ENCODE measurements around the gene RAB44.
A peak's percentile ranks its signal among the peaks of the same experiment; 100 is the strongest.

Gene RAB44

DNA sequence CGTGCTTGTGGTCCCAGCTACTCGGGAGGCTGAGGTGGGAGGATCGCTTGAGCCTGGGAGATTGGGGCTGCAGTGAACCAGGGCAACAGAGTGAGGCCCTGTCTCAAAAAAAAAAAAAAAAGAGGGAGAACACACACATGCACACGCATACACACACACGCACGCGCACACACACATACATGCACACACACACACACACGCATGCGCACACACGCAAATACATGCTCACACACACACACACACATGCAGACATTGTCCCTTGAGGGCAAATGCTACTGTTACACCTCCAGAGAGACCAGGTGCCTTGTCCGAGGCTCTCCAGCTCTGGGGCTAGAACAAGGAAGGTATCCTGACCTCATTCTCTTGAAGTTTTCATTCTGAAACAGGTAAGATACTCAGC, 64.5 kb downstream of the RAB44 start:
- no peak for DNase-seq (ENCODE audit: low read depth)
- no peak overlapping the region for H3K4me3 ChIP-seq (ENCODE audit: low read depth, low read length)
- TF ChIP-seq, protein P1, sequence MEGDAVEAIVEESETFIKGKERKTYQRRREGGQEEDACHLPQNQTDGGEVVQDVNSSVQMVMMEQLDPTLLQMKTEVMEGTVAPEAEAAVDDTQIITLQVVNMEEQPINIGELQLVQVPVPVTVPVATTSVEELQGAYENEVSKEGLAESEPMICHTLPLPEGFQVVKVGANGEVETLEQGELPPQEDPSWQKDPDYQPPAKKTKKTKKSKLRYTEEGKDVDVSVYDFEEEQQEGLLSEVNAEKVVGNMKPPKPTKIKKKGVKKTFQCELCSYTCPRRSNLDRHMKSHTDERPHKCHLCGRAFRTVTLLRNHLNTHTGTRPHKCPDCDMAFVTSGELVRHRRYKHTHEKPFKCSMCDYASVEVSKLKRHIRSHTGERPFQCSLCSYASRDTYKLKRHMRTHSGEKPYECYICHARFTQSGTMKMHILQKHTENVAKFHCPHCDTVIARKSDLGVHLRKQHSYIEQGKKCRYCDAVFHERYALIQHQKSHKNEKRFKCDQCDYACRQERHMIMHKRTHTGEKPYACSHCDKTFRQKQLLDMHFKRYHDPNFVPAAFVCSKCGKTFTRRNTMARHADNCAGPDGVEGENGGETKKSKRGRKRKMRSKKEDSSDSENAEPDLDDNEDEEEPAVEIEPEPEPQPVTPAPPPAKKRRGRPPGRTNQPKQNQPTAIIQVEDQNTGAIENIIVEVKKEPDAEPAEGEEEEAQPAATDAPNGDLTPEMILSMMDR (IDR thresholded peaks at IDR 0.05; ENCODE audit: low read depth, low read length): no peak
- TF ChIP-seq POLR2A (IDR thresholded peaks at IDR 0.05; ENCODE audit: extremely low read depth, insufficient read length) (no peak), MYC (IDR thresholded peaks at IDR 0.05; ENCODE audit: low read depth, low read length) (no peak)
- TF ChIP-seq, protein P2, sequence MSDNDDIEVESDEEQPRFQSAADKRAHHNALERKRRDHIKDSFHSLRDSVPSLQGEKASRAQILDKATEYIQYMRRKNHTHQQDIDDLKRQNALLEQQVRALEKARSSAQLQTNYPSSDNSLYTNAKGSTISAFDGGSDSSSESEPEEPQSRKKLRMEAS (IDR thresholded peaks at IDR 0.05; ENCODE audit: low read depth, low read length): no peak

- TF ChIP-seq, protein P1 (IDR thresholded peaks at IDR 0.05; ENCODE audit: low read depth, low read length): no peak
- TF ChIP-seq, protein P2 (IDR thresholded peaks at IDR 0.05; ENCODE audit: low read depth, low read length): no peak
- TF ChIP-seq MYC (IDR thresholded peaks at IDR 0.05; ENCODE audit: low read depth, low read length) (no peak), POLR2A (IDR thresholded peaks at IDR 0.05; ENCODE audit: extremely low read depth, insufficient read length) (no peak)
- no peak overlapping the region for H3K4me3 ChIP-seq (ENCODE audit: low read depth, low read length)
- no peak for DNase-seq (ENCODE audit: low read depth)
Measured at GRCh38 chr6:36765190-36765589, 67.6 kb downstream of the RAB44 start.

- no peak for TF ChIP-seq POLR2A (IDR thresholded peaks at IDR 0.05; ENCODE audit: extremely low read depth, insufficient read length)
- TF ChIP-seq, protein P1 (IDR thresholded peaks at IDR 0.05; ENCODE audit: low read depth, low read length): peak; percentile 98
- H3K4me3 ChIP-seq (ENCODE audit: low read depth, low read length): no peak overlapping the region
- DNase-seq (ENCODE audit: low read depth): peak; percentile 88
Measured at GRCh38 chr6:36765594-36766398, 68.2 kb downstream of the RAB44 start.

DNA sequence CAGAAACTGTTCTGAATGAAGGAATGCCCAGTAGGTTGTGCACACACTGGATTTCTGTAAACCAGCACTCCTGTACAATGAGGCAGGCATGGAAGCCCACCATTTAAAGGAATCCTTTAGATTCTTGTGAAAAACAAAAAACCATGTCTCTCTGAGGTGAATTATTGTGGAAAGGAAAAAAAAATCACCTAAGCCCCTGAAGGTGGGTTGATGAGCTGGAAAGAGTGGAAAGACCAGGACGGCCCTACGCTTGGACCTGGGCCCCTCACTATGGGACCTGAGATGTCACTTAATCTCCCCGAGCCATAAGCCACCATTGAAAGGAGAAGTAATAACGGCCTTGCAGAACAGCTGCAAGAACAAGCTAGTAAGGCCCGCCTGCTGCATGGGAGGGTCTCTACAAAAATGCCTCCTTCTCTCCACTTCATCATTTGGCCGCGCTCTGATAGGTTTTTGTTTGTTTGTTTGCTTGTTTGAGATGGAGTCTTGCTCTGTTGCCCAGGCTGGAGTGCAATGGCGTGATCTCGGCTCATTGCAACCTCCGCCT, 68.8 kb downstream of the RAB44 start:
- no peak for TF ChIP-seq MYC (IDR thresholded peaks at IDR 0.05; ENCODE audit: low read depth, low read length)
- TF ChIP-seq, protein P2 (IDR thresholded peaks at IDR 0.05; ENCODE audit: low read depth, low read length): no peak
- TF ChIP-seq, protein P1 (IDR thresholded peaks at IDR 0.05; ENCODE audit: low read depth, low read length): no peak
- TF ChIP-seq POLR2A (IDR thresholded peaks at IDR 0.05; ENCODE audit: extremely low read depth, insufficient read length): no peak
- DNase-seq (ENCODE audit: low read depth): no peak

GRCh38 chr6:36769183-36769675, 71.6 kb downstream of the RAB44 start:
- DNase-seq (ENCODE audit: low read depth): peak; percentile 89
- TF ChIP-seq MYC (IDR thresholded peaks at IDR 0.05; ENCODE audit: low read depth, low read length) (no peak), POLR2A (IDR thresholded peaks at IDR 0.05; ENCODE audit: extremely low read depth, insufficient read length) (no peak)
- TF ChIP-seq, protein P2 (IDR thresholded peaks at IDR 0.05; ENCODE audit: low read depth, low read length): no peak
- TF ChIP-seq, protein P1 (IDR thresholded peaks at IDR 0.05; ENCODE audit: low read depth, low read length): no peak
- no peak overlapping the region for H3K4me3 ChIP-seq (ENCODE audit: low read depth, low read length)

More for the DNA sequence above, 68.8 kb downstream of the RAB44 start:
- H3K4me3 ChIP-seq (ENCODE audit: low read depth, low read length): no peak overlapping the region
